PC-3 (cell line): ENCODE results near the gene RERE. TPM values are rescaled to one million over a fixed set of nuclear protein-coding genes. Genes with fewer than 3 reads are reported as not detected.
A peak's percentile ranks its signal among the peaks of the same experiment; 100 is the strongest.
"Not testable (repeated sequence)": the region's sequence is repeated elsewhere in the genome, so short reads cannot be mapped to it uniquely, and the experiment has no call there.

Experiments
- ATAC-seq: fragments of 200-7000 bp; cut with Tn5 transposase; 2 replicates; pipeline ENCODE4 v1.9.1; 2020; ENCODE audit warnings: mild to moderate bottlenecking, moderate library complexity
- BruUV-seq: library from RNA; stranded (reverse); fragments of 400-500 nt; replicated peaks from 2 replicates; lab custom pipeline; 2021; lab: Mats Ljungman, UMichigan
- CTCF ChIA-PET: fragments of 300-600 bp; sonication (Branson Sonifier 250); formaldehyde crosslinking; loops from one replicate; lab custom pipeline; 2022; ENCODE audit warnings: antibody characterized with exemption; lab: Charles Lee
- POLR2A ChIA-PET: fragments of 300-600 bp; sonication (Branson Sonifier 250); formaldehyde crosslinking; loops from one replicate; lab custom pipeline; 2022; ENCODE audit warnings: antibody characterized with exemption; ENCODE audit not compliant: unreplicated experiment; lab: Charles Lee
- DNase-seq: peaks from one replicate; pipeline ENCODE4 v3.0.0-alpha.2; 2015
- H2AFZ ChIP-seq: fragments of 300-600 bp; sonication (generic); 2 replicates; pipeline ENCODE4 v1.6.0; 2016; ENCODE audit warnings: antibody characterized with exemption, low read length
- H3F3A ChIP-seq: fragments of 300-600 bp; sonication (generic); one replicate; pipeline ENCODE4 v1.6.0; 2017; ENCODE audit warnings: antibody characterized with exemption, low read length, control low read depth, mild to moderate bottlenecking; ENCODE audit not compliant: unreplicated experiment
- H3K27ac ChIP-seq: fragments of 300-600 bp; sonication (generic); 2 replicates; pipeline ENCODE4 v1.5.1; 2016; ENCODE audit warnings: mild to moderate bottlenecking, low read length
- H3K27me3 ChIP-seq: fragments of 300-600 bp; sonication (generic); 2 replicates; pipeline ENCODE4 v1.6.1; 2016; ENCODE audit warnings: low read length, mixed read lengths
- H3K36me3 ChIP-seq: fragments of 300-600 bp; sonication (generic); 2 replicates; pipeline ENCODE4 v1.6.1; 2016; ENCODE audit warnings: low read depth, mixed run types, low read length, mixed read lengths
- H3K4me1 ChIP-seq: fragments of 300-600 bp; sonication (generic); 2 replicates; pipeline ENCODE4 v1.5.1; 2016; ENCODE audit warnings: low read length; ENCODE audit not compliant: insufficient read depth
- H3K4me2 ChIP-seq: fragments of 300-600 bp; sonication (generic); 2 replicates; pipeline ENCODE4 v1.6.0; 2016; ENCODE audit warnings: low read length
- H3K4me3 ChIP-seq: fragments of 300-600 bp; sonication (generic); 2 replicates; pipeline ENCODE4 v1.5.1; 2016; ENCODE audit warnings: mild to moderate bottlenecking, low read length, mixed read lengths
- H3K79me2 ChIP-seq: fragments of 300-600 bp; sonication (generic); 2 replicates; pipeline ENCODE4 v1.6.1; 2017; ENCODE audit warnings: low read length, mixed read lengths
- H3K9ac ChIP-seq: fragments of 300-600 bp; sonication (generic); 2 replicates; pipeline ENCODE4 v1.6.0; 2016; ENCODE audit warnings: mild to moderate bottlenecking, low read length
- H3K9me2 ChIP-seq: fragments of 300-600 bp; sonication (generic); replicated peaks from 2 replicates; pipeline ENCODE4 v1.6.1; 2016; ENCODE audit warnings: mixed run types, low read length, mixed read lengths
- H3K9me3 ChIP-seq: fragments of 300-600 bp; sonication (generic); 2 replicates; pipeline ENCODE4 v1.6.1; 2016; ENCODE audit warnings: low read length, mixed read lengths
- H4K20me1 ChIP-seq: fragments of 300-600 bp; sonication (generic); 2 replicates; pipeline ENCODE4 v1.6.1; 2016; ENCODE audit warnings: low read length, mixed read lengths
- EZH2 ChIP-seq: fragments of 300-600 bp; sonication (generic); IDR thresholded peaks from one replicate; pipeline ENCODE4 v1.6.1; 2017; ENCODE audit warnings: antibody characterized with exemption, mild to moderate bottlenecking, low read length; ENCODE audit not compliant: unreplicated experiment
- EZH2phosphoT487 ChIP-seq: fragments of 300-600 bp; sonication (generic); IDR thresholded peaks from 2 replicates; pipeline ENCODE4 v1.6.1; 2018; ENCODE audit warnings: mild to moderate bottlenecking, antibody characterized with exemption, low read length, borderline replicate concordance
- intact Hi-C: fragments of 100-400 bp; cut with micrococcal nuclease; formaldehyde crosslinking; loops from 2 replicates; pipeline ENCODE4 v1.9.0; 2023
- total RNA-seq: library from RNA; depleted of rRNA; stranded (reverse); fragments of >200 nt; gene quantifications from 2 replicates; pipeline ENCODE4 v1.2.3, GENCODE V29; 2014
- TF ChIP-seq, protein P1 (sequence below): fragments of 300-600 bp; sonication (generic); conservative IDR thresholded peaks from 2 replicates; pipeline ENCODE4 v1.5.1; 2017; ENCODE audit warnings: antibody characterized with exemption, low read depth, mild to moderate bottlenecking, low read length

The RERE gene
- total RNA-seq, 1 experiment from 2014 or later: 24.2 TPM

DNA sequence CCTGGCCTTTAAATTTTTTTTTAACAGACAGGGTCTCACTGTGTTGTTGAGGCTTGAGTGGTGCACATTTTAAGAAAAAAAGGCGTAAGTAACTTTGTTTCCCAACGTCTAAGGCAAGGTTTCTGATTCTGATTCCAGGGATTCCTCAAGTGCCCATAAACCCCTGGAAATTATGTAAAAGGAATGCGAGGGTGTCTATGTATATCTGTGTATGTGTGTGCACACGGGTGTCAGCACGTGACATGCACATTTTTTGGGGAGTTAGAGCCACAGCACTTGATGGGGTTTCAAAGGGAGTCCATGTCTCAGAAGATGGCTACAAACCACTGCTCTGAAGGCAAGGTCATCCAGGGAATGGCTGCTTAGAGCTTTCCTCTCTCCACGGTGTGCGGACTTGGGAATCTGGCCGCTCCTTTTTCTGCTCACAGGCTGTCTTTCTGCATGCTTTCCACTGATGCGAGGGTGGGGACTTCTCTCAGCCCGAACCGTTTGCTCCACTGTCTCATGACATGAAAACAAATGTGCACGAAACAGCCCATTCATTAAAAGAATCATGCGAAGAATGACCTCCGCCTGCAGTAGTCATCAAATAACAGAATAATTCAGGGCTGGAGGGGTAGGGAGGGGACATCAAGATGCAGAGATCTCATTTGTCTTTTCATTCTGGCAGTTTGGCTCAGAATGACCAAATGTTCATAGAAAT lies 18.7 kb upstream of the RERE start:
- H3K4me1 ChIP-seq: no peaks in the 10 kb centered on the region
- POLR2A ChIA-PET: no interaction called here
- CTCF ChIA-PET: no interaction called here
- no peak for ATAC-seq
- TF ChIP-seq EZH2 (no peak), EZH2phosphoT487 (no peak)
- TF ChIP-seq, protein P1, sequence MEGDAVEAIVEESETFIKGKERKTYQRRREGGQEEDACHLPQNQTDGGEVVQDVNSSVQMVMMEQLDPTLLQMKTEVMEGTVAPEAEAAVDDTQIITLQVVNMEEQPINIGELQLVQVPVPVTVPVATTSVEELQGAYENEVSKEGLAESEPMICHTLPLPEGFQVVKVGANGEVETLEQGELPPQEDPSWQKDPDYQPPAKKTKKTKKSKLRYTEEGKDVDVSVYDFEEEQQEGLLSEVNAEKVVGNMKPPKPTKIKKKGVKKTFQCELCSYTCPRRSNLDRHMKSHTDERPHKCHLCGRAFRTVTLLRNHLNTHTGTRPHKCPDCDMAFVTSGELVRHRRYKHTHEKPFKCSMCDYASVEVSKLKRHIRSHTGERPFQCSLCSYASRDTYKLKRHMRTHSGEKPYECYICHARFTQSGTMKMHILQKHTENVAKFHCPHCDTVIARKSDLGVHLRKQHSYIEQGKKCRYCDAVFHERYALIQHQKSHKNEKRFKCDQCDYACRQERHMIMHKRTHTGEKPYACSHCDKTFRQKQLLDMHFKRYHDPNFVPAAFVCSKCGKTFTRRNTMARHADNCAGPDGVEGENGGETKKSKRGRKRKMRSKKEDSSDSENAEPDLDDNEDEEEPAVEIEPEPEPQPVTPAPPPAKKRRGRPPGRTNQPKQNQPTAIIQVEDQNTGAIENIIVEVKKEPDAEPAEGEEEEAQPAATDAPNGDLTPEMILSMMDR: no peak
- H3K4me3 ChIP-seq: no peak overlapping the region
- no peak overlapping the region for H3K4me2 ChIP-seq
- H3K9me3 ChIP-seq: no peaks in the 10 kb centered on the region
- no peaks in the 10 kb centered on the region for H3K9me2 ChIP-seq
- no peaks in the 10 kb centered on the region for H3K79me2 ChIP-seq
- intact Hi-C loops: no loop called here
- no peaks in the 10 kb centered on the region for H3F3A ChIP-seq
- H3K36me3 ChIP-seq: no peaks in the 10 kb centered on the region
- no peak overlapping the region for H3K27ac ChIP-seq
- no peak overlapping the region for H3K9ac ChIP-seq
- no TSS peak for BruUV-seq
- no peak overlapping the region for H2AFZ ChIP-seq
- no peaks in the 10 kb centered on the region for H3K27me3 ChIP-seq
- H4K20me1 ChIP-seq: no peaks in the 10 kb centered on the region
- no peak for DNase-seq

DNA sequence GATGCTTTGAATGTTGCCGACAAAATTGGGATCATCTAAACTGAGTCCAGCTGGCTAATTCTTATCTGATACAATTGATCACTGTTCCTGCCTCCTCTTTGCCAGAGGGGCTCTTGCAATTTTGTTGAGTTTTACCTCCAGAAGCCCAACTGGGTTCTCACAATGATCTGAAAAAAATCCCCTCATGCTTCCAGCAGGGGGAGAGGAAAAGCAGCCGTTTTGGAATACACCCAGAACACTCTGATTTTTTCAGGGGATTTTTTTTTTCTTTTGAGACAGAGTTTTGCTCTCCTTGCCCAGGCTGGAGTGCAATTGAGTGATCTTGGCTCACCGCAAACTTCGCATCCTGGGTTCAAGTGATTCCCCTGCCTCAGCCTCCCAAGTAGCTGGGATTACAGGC lies 13.9 kb upstream of the RERE start:
- no peak for ATAC-seq
- intact Hi-C loops: no loop called here
- Histone ChIP-seq H3K9me2 (no peaks in the 10 kb centered on the region), H3K27me3 (no peaks in the 10 kb centered on the region), H3F3A (no peaks in the 10 kb centered on the region), H3K9ac (no peak overlapping the region), H3K4me3 (no peak overlapping the region), H4K20me1 (no peaks in the 10 kb centered on the region), H3K79me2 (no peaks in the 10 kb centered on the region), H3K36me3 (no peaks in the 10 kb centered on the region), H3K4me1 (peaks cover 8% of the 10 kb centered on the region; the same call in 1 of the 2 replicates), H3K27ac (no peak overlapping the region), H3K4me2 (no peak overlapping the region), H2AFZ (no peak overlapping the region), H3K9me3 (no peaks in the 10 kb centered on the region)
- ChIA-PET CTCF (no interaction called here), POLR2A (no interaction called here)
- no TSS peak for BruUV-seq
- no peak for DNase-seq
- TF ChIP-seq EZH2: no peak
- no peak for TF ChIP-seq EZH2phosphoT487
- TF ChIP-seq, protein P1: peak; percentile 42; the same call in 1 of the 2 replicates

GRCh38 chr1:8830732-8831131 lies 13.3 kb upstream of the RERE start:
- H3K4me2 ChIP-seq, H3K4me3 ChIP-seq, intact Hi-C loops, H3K27me3 ChIP-seq, CTCF ChIA-PET, ATAC-seq, H3K79me2 ChIP-seq, DNase-seq, H3K27ac ChIP-seq, BruUV-seq, H3K9ac ChIP-seq, H3K36me3 ChIP-seq, H4K20me1 ChIP-seq, H3K9me3 ChIP-seq, H3F3A ChIP-seq, POLR2A ChIA-PET, H3K9me2 ChIP-seq, H2AFZ ChIP-seq: not testable (repeated sequence)
- peaks cover 14% of the 10 kb centered on the region for H3K4me1 ChIP-seq
